ENCODE data around the gene LAMC3. TPM values are rescaled to one million over a fixed set of nuclear protein-coding genes. Genes with fewer than 3 reads are reported as not detected.

The LAMC3 gene
- total RNA-seq, 4 donors from 2014 or later = 0.82 to 6.6 (median 3.9) TPM

- 91% methylated on average over 19 of the region's 19 CpGs; no CpG with 5 or more reads in 1 of the 2 donors for WGBS, 2 donors (ENCODE audit: low coverage in 1 of 2)
- in situ Hi-C loops (cut with MboI; ENCODE audit: low pct_ligation_motif_present in 1 of 4, low pct_unique_long_range_greater_than_20kb in 1 of 4, low sequenced_read_pairs in 3 of 4) = no loop called here
Observed at GRCh38 chr9:131038256-131039128, 29.5 kb downstream of the LAMC3 start.

GRCh38 chr9:131039129-131039954 lies 30.4 kb downstream of the LAMC3 start:
- intact Hi-C loops (cut with DNase I; ENCODE audit: low total_unique reads) (no loop called here), in situ Hi-C loops (cut with MboI; ENCODE audit: low pct_ligation_motif_present in 1 of 4, low pct_unique_long_range_greater_than_20kb in 1 of 4, low sequenced_read_pairs in 3 of 4) (no loop called here)
- Histone ChIP-seq H3K27me3 (no peaks in the 10 kb centered on the region), H3K36me3 (no peaks in the 10 kb centered on the region), H3K27ac (no peak overlapping the region), H3K4me3 (no peak overlapping the region), H3K4me1 (peaks cover 0 to 15% (median 0%) of the 10 kb centered on the region in 4 donors), H3K9me3 (no peaks in the 10 kb centered on the region)
- no peak for DNase-seq
- 56 to 83% methylated on average over 4 to 18 of the region's 18 CpGs for WGBS, 2 donors (ENCODE audit: low coverage in 1 of 2)
- TF ChIP-seq EP300 (IDR thresholded peaks at IDR 0.05; ENCODE audit: low read depth) (no peak), POLR2A (IDR thresholded peaks at IDR 0.05) (no peak), POLR2AphosphoS5 (IDR thresholded peaks at IDR 0.05) (no peak), CTCF (IDR thresholded peaks at IDR 0.05) (no peak)

More at GRCh38 chr9:131038256-131039128, 29.5 kb downstream of the LAMC3 start:
- intact Hi-C loops (cut with DNase I; ENCODE audit: low total_unique reads) = no loop called here
- DNase-seq = no peak
- Histone ChIP-seq H3K4me1 (peaks cover 0 to 15% (median 0%) of the 10 kb centered on the region in 4 donors), H3K27ac (no peak overlapping the region), H3K9me3 (no peaks in the 10 kb centered on the region), H3K4me3 (no peak overlapping the region), H3K27me3 (no peaks in the 10 kb centered on the region), H3K36me3 (no peaks in the 10 kb centered on the region)
- TF ChIP-seq EP300 (IDR thresholded peaks at IDR 0.05; ENCODE audit: low read depth) = no peak
- TF ChIP-seq POLR2AphosphoS5 (IDR thresholded peaks at IDR 0.05) = no peak
- TF ChIP-seq CTCF (IDR thresholded peaks at IDR 0.05) = no peak
- TF ChIP-seq POLR2A (IDR thresholded peaks at IDR 0.05) = no peak

DNA sequence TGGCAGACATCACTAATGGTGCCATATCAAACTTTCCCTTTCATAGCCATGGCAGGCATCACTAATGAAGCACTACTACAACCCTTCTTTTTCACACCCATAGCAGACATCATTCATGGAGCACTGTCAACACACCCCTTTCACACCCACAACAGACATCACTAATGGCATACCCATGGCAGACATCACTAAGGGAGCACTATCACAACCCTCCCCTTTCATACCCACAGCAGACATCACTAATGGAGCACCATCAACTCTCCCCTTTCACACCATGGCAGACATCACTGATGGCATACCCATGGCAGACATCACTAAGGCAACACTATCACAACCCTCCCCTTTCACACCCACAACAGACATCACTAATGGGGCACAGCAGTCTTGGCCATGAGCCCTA lies 33.7 kb downstream of the LAMC3 start:
- H3K4me1 ChIP-seq = peaks cover 0 to 8% (median 2%) of the 10 kb centered on the region in 4 donors
- intact Hi-C loops (cut with DNase I; ENCODE audit: low total_unique reads) (no loop called here), in situ Hi-C loops (cut with MboI; ENCODE audit: low pct_ligation_motif_present in 1 of 4, low pct_unique_long_range_greater_than_20kb in 1 of 4, low sequenced_read_pairs in 3 of 4) (no loop called here)
- no peak overlapping the region for H3K4me3 ChIP-seq
- no peaks in the 10 kb centered on the region for H3K9me3 ChIP-seq
- no peaks in the 10 kb centered on the region for H3K36me3 ChIP-seq
- DNase-seq = no peak
- H3K27ac ChIP-seq = no peak overlapping the region
- no peaks in the 10 kb centered on the region for H3K27me3 ChIP-seq
- TF ChIP-seq EP300 (IDR thresholded peaks at IDR 0.05; ENCODE audit: low read depth) = no peak
- TF ChIP-seq POLR2AphosphoS5 (IDR thresholded peaks at IDR 0.05) = no peak
- no peak for TF ChIP-seq POLR2A (IDR thresholded peaks at IDR 0.05)
- no peak for TF ChIP-seq CTCF (IDR thresholded peaks at IDR 0.05)

DNA sequence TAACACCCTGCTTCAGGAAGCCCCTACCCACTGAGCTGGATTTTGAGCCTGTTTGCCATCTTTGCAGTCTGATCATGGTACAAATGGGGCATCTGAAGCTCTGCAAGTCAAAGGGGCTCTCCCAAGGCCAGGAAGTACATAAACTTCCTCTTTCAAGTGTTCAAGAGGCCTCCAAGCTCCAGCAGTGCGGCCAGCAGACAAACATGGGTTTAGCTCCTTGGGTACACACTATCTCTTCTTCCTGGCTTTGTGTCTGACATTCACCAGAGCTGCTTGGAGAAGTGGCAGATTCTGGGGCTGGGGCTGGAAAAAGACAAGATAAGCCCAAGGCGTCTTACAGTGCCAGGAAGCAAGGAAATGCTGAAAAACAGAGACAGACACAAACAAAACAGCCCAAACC lies 34.1 kb downstream of the LAMC3 start:
- H3K27ac ChIP-seq = no peak overlapping the region
- no peak overlapping the region for H3K4me3 ChIP-seq
- no peaks in the 10 kb centered on the region for H3K27me3 ChIP-seq
- TF ChIP-seq CTCF (IDR thresholded peaks at IDR 0.05) (no peak), POLR2A (IDR thresholded peaks at IDR 0.05) (no peak), EP300 (IDR thresholded peaks at IDR 0.05; ENCODE audit: low read depth) (no peak), POLR2AphosphoS5 (IDR thresholded peaks at IDR 0.05) (no peak)
- peaks cover 0 to 5% (median 2%) of the 10 kb centered on the region in 4 donors for H3K4me1 ChIP-seq
- DNase-seq = no peak
- in situ Hi-C loops (cut with MboI; ENCODE audit: low pct_ligation_motif_present in 1 of 4, low pct_unique_long_range_greater_than_20kb in 1 of 4, low sequenced_read_pairs in 3 of 4) = no loop called here
- 58% methylated on average over 2 of the region's 2 CpGs; no CpG with 5 or more reads in 1 of the 2 donors for WGBS, 2 donors (ENCODE audit: low coverage in 1 of 2)
- no peaks in the 10 kb centered on the region for H3K9me3 ChIP-seq
- no peaks in the 10 kb centered on the region for H3K36me3 ChIP-seq
- intact Hi-C loops (cut with DNase I; ENCODE audit: low total_unique reads) = no loop called here
